ENCODE results near the gene ZNF280B. TPM values are rescaled to one million over a fixed set of nuclear protein-coding genes. Genes with fewer than 3 reads are reported as not detected.

Gene ZNF280B
- total and polyA plus RNA-seq, 3 experiments from 2014 or later, result 2.9 to 3.2 (median 3.0) TPM

DNA sequence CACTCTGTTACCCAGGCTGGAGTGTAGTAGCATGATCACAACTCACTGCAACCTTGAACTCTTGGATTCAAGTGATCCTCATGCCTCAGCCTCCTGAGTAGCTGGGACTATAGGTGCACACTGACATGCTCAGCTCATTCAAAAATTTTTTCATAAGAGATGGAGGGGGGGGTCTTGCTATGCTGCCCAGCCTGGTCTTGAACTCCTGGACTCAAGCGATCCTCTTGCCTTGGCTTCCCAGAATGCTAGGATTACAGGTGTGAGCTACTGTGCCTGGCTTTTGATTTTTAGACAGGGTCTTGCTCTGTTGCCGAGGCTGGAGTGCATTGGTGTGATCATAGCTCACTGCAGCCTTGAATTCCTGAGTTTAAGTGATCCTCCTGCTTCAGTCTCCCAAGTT lies 36.5 kb upstream of the ZNF280B start:
- ChIA-PET CTCF (no interaction called here), POLR2A (no interaction called here)
- peaks cover 8 to 32% of the 10 kb centered on the region in 2 donors for H3K27me3 Mint-ChIP-seq
- no peak for DNase-seq
- Histone ChIP-seq H3K4me1 (ENCODE audit: insufficient read depth, low read length) (no peaks in the 10 kb centered on the region), H3K27ac (ENCODE audit: low read depth, low read length) (no peak overlapping the region), H3K4me3 (ENCODE audit: low read length) (no peak overlapping the region), H3K27me3 (ENCODE audit: insufficient read depth, low read length, poor library complexity, severe bottlenecking) (no peaks in the 10 kb centered on the region), H3K36me3 (ENCODE audit: insufficient read depth, low read length) (no peaks in the 10 kb centered on the region), H3K9me3 (ENCODE audit: low read length) (no peaks in the 10 kb centered on the region)
- no peak overlapping the region for H3K4me3 Mint-ChIP-seq
- no peaks in the 10 kb centered on the region for H3K4me1 Mint-ChIP-seq
- no peaks in the 10 kb centered on the region for H3K36me3 Mint-ChIP-seq
- no peak overlapping the region for H3K27ac Mint-ChIP-seq
- no peaks in the 10 kb centered on the region for H3K9me3 Mint-ChIP-seq

- Histone ChIP-seq H3K4me3 (ENCODE audit: low read length) (no peak overlapping the region), H3K9me3 (ENCODE audit: low read length) (no peaks in the 10 kb centered on the region), H3K27ac (ENCODE audit: low read depth, low read length) (no peak overlapping the region), H3K4me1 (ENCODE audit: insufficient read depth, low read length) (no peaks in the 10 kb centered on the region), H3K27me3 (ENCODE audit: insufficient read depth, low read length, poor library complexity, severe bottlenecking) (no peaks in the 10 kb centered on the region), H3K36me3 (ENCODE audit: insufficient read depth, low read length) (no peaks in the 10 kb centered on the region)
- no peak overlapping the region for H3K4me3 Mint-ChIP-seq
- DNase-seq, result no peak
- H3K27me3 Mint-ChIP-seq, result peaks cover 11 to 26% of the 10 kb centered on the region in 2 donors
- H3K27ac Mint-ChIP-seq, result no peak overlapping the region
- ChIA-PET CTCF (interaction anchor here (0.7 kb wide), 1 partner anchor 30 kb away, joined by 3 read pairs; the partner anchor contains the start of gene ZNF280B), POLR2A (no interaction called here)
- peaks cover 0 to 2% (median 0%) of the 10 kb centered on the region in 3 donors for H3K36me3 Mint-ChIP-seq
- H3K4me1 Mint-ChIP-seq, result no peaks in the 10 kb centered on the region
- H3K9me3 Mint-ChIP-seq, result no peaks in the 10 kb centered on the region
Measured at GRCh38 chr22:22538226-22538989, 29.9 kb upstream of the ZNF280B start.

- no peak overlapping the region for H3K4me3 ChIP-seq (ENCODE audit: low read length)
- peaks cover 7 to 16% of the 10 kb centered on the region in 2 donors for H3K27me3 Mint-ChIP-seq
- POLR2A ChIA-PET, result no interaction called here
- H3K4me3 Mint-ChIP-seq, result no peak overlapping the region
- H3K36me3 ChIP-seq (ENCODE audit: insufficient read depth, low read length), result no peaks in the 10 kb centered on the region
- no peak overlapping the region for H3K27ac Mint-ChIP-seq
- DNase-seq, result no peak
- no peaks in the 10 kb centered on the region for H3K27me3 ChIP-seq (ENCODE audit: insufficient read depth, low read length, poor library complexity, severe bottlenecking)
- no peaks in the 10 kb centered on the region for H3K4me1 Mint-ChIP-seq
- no peaks in the 10 kb centered on the region for H3K9me3 ChIP-seq (ENCODE audit: low read length)
- no peaks in the 10 kb centered on the region for H3K9me3 Mint-ChIP-seq
- no peaks in the 10 kb centered on the region for H3K4me1 ChIP-seq (ENCODE audit: insufficient read depth, low read length)
- H3K36me3 Mint-ChIP-seq, result peaks cover 0 to 3% (median 0%) of the 10 kb centered on the region in 3 donors
- no peak overlapping the region for H3K27ac ChIP-seq (ENCODE audit: low read depth, low read length)
- CTCF ChIA-PET, result no interaction called here
Measured at GRCh38 chr22:22536916-22537315, 28.4 kb upstream of the ZNF280B start.

- no peaks in the 10 kb centered on the region for H3K36me3 ChIP-seq (ENCODE audit: insufficient read depth, low read length)
- peaks cover 7 to 14% of the 10 kb centered on the region in 2 donors for H3K27me3 Mint-ChIP-seq
- CTCF ChIA-PET, result no interaction called here
- H3K27ac ChIP-seq (ENCODE audit: low read depth, low read length), result no peak overlapping the region
- H3K9me3 ChIP-seq (ENCODE audit: low read length), result no peaks in the 10 kb centered on the region
- no peak overlapping the region for H3K27ac Mint-ChIP-seq
- H3K9me3 Mint-ChIP-seq, result no peaks in the 10 kb centered on the region
- H3K36me3 Mint-ChIP-seq, result peaks cover 0 to 3% (median 0%) of the 10 kb centered on the region in 3 donors
- DNase-seq, result no peak
- no peak overlapping the region for H3K4me3 Mint-ChIP-seq
- H3K4me1 ChIP-seq (ENCODE audit: insufficient read depth, low read length), result no peaks in the 10 kb centered on the region
- H3K27me3 ChIP-seq (ENCODE audit: insufficient read depth, low read length, poor library complexity, severe bottlenecking), result no peaks in the 10 kb centered on the region
- H3K4me3 ChIP-seq (ENCODE audit: low read length), result no peak overlapping the region
- no peaks in the 10 kb centered on the region for H3K4me1 Mint-ChIP-seq
- POLR2A ChIA-PET, result no interaction called here
Measured at GRCh38 chr22:22536515-22536914, 28.0 kb upstream of the ZNF280B start.

DNA sequence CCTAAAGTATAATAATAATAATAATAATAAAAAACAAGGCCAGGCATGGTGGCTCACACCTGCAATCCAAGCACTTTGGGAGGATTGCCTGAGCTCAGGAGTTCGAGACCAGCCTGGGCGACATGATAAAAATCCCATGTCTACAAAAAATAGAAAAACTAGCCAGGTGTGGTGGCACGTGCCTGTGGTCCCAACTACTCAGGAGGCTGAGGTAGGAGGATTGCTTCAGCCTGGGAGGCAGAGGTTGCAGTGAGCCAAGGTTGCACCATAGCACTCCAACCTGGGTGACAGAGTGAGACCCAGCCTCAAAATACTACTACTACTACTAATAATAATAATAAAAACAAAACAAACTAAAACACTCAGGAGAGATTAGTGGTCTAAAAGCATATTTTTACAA lies 27.1 kb upstream of the ZNF280B start:
- H3K27ac ChIP-seq (ENCODE audit: low read depth, low read length), result no peak overlapping the region
- H3K27me3 ChIP-seq (ENCODE audit: insufficient read depth, low read length, poor library complexity, severe bottlenecking), result no peaks in the 10 kb centered on the region
- H3K27ac Mint-ChIP-seq, result no peak overlapping the region
- POLR2A ChIA-PET, result no interaction called here
- no peaks in the 10 kb centered on the region for H3K36me3 ChIP-seq (ENCODE audit: insufficient read depth, low read length)
- H3K9me3 ChIP-seq (ENCODE audit: low read length), result no peaks in the 10 kb centered on the region
- H3K27me3 Mint-ChIP-seq, result peaks cover 5 to 11% of the 10 kb centered on the region in 2 donors
- no peak for DNase-seq
- H3K9me3 Mint-ChIP-seq, result no peaks in the 10 kb centered on the region
- H3K4me1 ChIP-seq (ENCODE audit: insufficient read depth, low read length), result no peaks in the 10 kb centered on the region
- peaks cover 0 to 3% (median 0%) of the 10 kb centered on the region in 3 donors for H3K36me3 Mint-ChIP-seq
- CTCF ChIA-PET, result no interaction called here
- H3K4me3 ChIP-seq (ENCODE audit: low read length), result no peak overlapping the region
- no peak overlapping the region for H3K4me3 Mint-ChIP-seq
- no peaks in the 10 kb centered on the region for H3K4me1 Mint-ChIP-seq

GRCh38 chr22:22534604-22535415 lies 26.3 kb upstream of the ZNF280B start:
- no peaks in the 10 kb centered on the region for H3K9me3 ChIP-seq (ENCODE audit: low read length)
- no peaks in the 10 kb centered on the region for H3K36me3 ChIP-seq (ENCODE audit: insufficient read depth, low read length)
- Mint-ChIP-seq H3K36me3 (peaks cover 0 to 3% (median 0%) of the 10 kb centered on the region in 3 donors), H3K27ac (no peak overlapping the region), H3K9me3 (no peaks in the 10 kb centered on the region), H3K4me3 (no peak overlapping the region), H3K4me1 (no peaks in the 10 kb centered on the region), H3K27me3 (peaks cover 4 to 5% of the 10 kb centered on the region in 2 donors)
- H3K4me3 ChIP-seq (ENCODE audit: low read length), result no peak overlapping the region
- H3K4me1 ChIP-seq (ENCODE audit: insufficient read depth, low read length), result no peaks in the 10 kb centered on the region
- no peak overlapping the region for H3K27ac ChIP-seq (ENCODE audit: low read depth, low read length)
- no peak for DNase-seq
- no peaks in the 10 kb centered on the region for H3K27me3 ChIP-seq (ENCODE audit: insufficient read depth, low read length, poor library complexity, severe bottlenecking)
- CTCF ChIA-PET, result interaction anchor here (1.6 kb wide), 1 partner anchor 26 kb away, joined by 4 read pairs; the partner anchor contains the start of gene ZNF280B
- POLR2A ChIA-PET, result no interaction called here

DNA sequence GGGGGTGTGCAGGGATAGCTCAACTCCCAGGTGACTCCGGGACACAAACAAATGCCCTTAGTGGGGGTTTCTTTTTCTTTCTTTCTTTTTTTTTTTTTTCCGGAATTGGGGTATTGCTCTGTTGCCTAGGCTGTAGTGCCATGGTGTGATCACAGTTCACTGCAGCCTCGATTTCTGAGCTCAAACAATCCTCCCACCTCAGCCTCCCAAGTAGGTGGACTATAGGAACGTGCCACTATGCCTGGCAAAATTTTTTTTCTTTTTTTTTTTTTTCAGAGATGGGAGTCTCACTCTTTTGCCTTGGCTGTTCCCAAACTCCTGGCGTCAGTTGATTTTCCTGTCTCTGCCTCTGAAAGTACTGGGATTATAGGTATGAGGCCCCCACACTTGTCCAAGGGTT lies 25.3 kb upstream of the ZNF280B start:
- Mint-ChIP-seq H3K27me3 (peaks cover 6 to 11% of the 10 kb centered on the region in 2 donors), H3K4me1 (no peaks in the 10 kb centered on the region), H3K4me3 (no peak overlapping the region), H3K27ac (no peak overlapping the region), H3K36me3 (peaks cover 0 to 3% (median 0%) of the 10 kb centered on the region in 3 donors), H3K9me3 (no peaks in the 10 kb centered on the region)
- no peaks in the 10 kb centered on the region for H3K27me3 ChIP-seq (ENCODE audit: insufficient read depth, low read length, poor library complexity, severe bottlenecking)
- no peaks in the 10 kb centered on the region for H3K4me1 ChIP-seq (ENCODE audit: insufficient read depth, low read length)
- no peak for DNase-seq
- no peaks in the 10 kb centered on the region for H3K36me3 ChIP-seq (ENCODE audit: insufficient read depth, low read length)
- ChIA-PET CTCF (interaction anchor here (0.7 to 1.6 kb wide), 2 partner anchors 25 to 1397 kb away, joined by 3 to 4 read pairs; partner anchors contain the start of gene ZNF280B), POLR2A (no interaction called here)
- H3K4me3 ChIP-seq (ENCODE audit: low read length), result no peak overlapping the region
- H3K9me3 ChIP-seq (ENCODE audit: low read length), result no peaks in the 10 kb centered on the region
- H3K27ac ChIP-seq (ENCODE audit: low read depth, low read length), result no peak overlapping the region

GRCh38 chr22:22533417-22533816 lies 24.9 kb upstream of the ZNF280B start:
- Histone ChIP-seq H3K9me3 (ENCODE audit: low read length) (no peaks in the 10 kb centered on the region), H3K4me3 (ENCODE audit: low read length) (no peak overlapping the region), H3K27me3 (ENCODE audit: insufficient read depth, low read length, poor library complexity, severe bottlenecking) (no peaks in the 10 kb centered on the region), H3K4me1 (ENCODE audit: insufficient read depth, low read length) (no peaks in the 10 kb centered on the region), H3K36me3 (ENCODE audit: insufficient read depth, low read length) (no peaks in the 10 kb centered on the region), H3K27ac (ENCODE audit: low read depth, low read length) (no peak overlapping the region)
- DNase-seq, result no peak
- H3K36me3 Mint-ChIP-seq, result peaks cover 0 to 3% (median 0%) of the 10 kb centered on the region in 3 donors
- CTCF ChIA-PET, result no interaction called here
- POLR2A ChIA-PET, result no interaction called here
- peaks cover 9 to 11% of the 10 kb centered on the region in 2 donors for H3K27me3 Mint-ChIP-seq
- no peaks in the 10 kb centered on the region for H3K9me3 Mint-ChIP-seq
- H3K4me3 Mint-ChIP-seq, result no peak overlapping the region
- no peaks in the 10 kb centered on the region for H3K4me1 Mint-ChIP-seq
- no peak overlapping the region for H3K27ac Mint-ChIP-seq

Data from CD8-positive, alpha-beta memory T cell (primary cell).